ENCODE measurements around the gene PRXL2A.

PRXL2A gene

DNA sequence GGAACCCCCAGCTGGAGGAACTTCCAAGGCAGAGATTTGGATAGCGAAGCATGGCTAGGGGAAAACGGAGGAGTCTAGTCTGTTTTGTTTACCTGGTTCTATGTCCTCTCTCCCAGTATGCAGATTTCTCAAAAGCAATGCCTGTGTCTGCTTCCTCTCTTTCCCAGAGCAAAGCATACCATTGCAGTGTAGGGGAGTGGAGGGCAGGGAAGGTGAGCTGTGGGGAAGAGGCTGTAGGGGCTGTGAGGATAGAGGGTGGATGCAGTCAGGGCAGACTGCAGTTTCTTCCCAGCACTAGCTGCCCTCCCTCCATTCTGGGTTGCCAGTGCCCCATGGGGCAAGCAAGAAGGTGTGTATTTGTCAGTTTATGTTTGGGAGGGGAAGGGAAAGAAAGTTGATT, 28.9 kb downstream of the PRXL2A start:
- no peak for DNase-seq (ENCODE audit: low read depth)

DNA sequence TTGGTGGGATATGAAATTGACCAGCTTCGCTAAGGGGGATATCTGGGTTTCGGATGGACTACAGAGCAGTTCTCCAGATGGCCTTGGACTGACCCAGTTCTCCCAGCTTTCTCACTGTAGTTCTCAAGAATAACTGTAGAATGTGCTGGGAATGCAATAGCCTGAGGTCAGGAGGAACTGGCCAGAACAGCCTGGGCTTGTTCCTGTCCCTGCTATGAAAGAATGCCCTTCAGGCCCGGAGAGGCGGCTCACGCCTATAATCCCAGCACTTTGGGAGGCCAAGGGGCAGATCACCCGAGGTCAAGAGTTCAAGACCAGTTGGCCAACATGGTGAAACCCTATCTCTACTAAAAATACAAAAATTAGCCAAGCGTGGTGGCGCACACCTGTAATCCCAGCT, 33.5 kb downstream of the PRXL2A start:
- DNase-seq (ENCODE audit: low read depth) = no peak

More for the DNA sequence above, 28.9 kb downstream of the PRXL2A start:
- no peak overlapping the region for H3K4me3 ChIP-seq (ENCODE audit: low read depth, low read length)

DNA sequence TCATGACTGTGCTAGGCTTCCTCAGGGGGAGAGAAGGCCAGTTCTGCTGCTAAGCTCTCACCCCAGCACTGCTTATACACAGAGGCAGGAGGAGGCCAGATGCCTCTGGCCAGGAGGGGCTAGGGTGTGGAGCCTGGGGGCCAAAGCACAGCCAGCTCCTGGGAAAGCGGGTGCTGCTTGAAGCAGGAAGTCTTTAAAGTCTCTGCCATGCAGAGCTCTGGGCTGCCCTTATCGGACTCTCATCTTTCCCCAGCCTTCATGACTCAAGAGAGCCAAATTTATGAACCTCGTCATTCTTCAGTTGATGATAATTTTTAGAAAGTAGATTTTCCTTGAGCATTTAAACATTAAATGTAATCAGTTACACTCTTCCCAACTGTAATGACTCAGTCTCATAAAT, 34.5 kb downstream of the PRXL2A start:
- DNase-seq (ENCODE audit: low read depth) = no peak
- H3K4me3 ChIP-seq (ENCODE audit: low read depth, low read length) = no peak overlapping the region

More for the DNA sequence above, 33.5 kb downstream of the PRXL2A start:
- H3K4me3 ChIP-seq (ENCODE audit: low read depth, low read length) = no peak overlapping the region

DNA sequence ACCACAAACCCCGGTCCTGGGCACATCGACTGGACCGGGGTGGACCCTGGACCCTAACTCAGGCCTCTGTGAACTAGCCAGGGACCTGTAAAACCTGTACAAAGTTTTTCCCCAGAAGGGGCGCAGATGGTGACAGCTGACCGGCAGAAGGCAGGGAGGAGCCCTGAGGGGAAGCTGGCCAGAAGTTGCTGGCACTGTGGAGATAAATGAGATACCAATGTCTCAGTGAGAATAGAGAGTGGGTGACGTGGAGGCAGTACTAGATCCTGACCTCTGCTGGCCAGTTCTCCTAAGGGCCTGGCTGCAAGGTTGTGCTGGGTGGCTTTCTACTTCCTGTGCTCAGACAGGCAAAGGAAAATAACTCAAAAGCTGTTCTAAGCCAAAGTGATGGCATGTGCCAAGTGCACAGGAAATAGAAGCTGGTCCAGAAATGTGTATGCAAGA, 35.2 kb downstream of the PRXL2A start:
- no peak for DNase-seq (ENCODE audit: low read depth)
- H3K4me3 ChIP-seq (ENCODE audit: low read depth, low read length) = no peak overlapping the region

DNA sequence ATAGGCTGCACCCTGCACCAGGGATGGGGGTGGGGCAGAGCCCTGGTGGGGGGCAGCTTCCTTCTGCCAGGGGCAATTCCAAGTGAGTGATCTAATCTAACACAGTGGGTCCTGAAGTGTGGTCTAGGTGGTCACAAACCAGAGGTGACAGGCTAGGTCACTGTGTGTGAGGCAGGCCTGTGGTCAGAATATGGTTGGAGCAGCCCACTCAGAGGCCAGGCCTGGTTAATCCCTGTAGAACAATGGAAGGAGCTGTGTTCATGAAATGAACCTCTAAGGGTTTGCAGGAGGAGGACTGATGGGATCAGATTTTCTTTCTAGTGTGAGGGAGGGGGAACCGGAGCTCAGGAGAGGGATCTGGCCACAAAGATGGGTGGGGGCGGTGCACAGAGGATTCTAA, 35.8 kb downstream of the PRXL2A start:
- DNase-seq (ENCODE audit: low read depth) = no peak
- no peak overlapping the region for H3K4me3 ChIP-seq (ENCODE audit: low read depth, low read length)

DNA sequence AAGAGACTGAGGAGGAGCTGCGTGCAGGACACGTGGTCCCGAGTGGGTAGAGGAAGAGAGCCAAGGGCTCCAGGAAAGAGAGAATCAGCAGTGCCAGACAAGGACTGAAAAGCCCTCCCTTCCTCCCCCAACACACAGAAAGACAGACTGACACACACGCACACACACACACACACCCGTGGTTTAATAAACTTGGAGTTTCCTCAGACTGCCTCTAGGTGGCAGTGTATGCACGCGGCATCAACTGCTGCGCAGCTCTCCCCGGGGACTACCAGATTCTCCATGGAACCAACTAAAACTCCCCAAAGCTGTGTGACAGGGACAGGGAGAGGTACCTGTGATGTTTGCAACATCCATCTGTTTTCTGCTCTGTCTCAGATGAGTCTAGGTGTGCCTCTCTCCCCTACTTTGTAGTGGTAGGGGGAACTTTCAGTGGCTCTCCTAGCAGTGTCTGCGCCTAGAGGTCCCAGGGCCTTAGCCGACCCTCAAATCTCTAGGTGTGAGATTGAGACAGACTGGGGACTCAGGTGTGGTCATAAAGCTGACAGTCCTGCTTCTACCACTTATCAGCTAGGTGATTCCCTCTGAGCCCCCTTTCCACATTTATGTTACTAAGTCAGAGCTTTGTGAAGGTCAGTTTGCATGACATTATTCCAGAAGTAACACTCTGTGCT, 36.4 kb downstream of the PRXL2A start:
- DNase-seq (ENCODE audit: low read depth) = no peak
- H3K4me3 ChIP-seq (ENCODE audit: low read depth, low read length) = no peak overlapping the region

DNA sequence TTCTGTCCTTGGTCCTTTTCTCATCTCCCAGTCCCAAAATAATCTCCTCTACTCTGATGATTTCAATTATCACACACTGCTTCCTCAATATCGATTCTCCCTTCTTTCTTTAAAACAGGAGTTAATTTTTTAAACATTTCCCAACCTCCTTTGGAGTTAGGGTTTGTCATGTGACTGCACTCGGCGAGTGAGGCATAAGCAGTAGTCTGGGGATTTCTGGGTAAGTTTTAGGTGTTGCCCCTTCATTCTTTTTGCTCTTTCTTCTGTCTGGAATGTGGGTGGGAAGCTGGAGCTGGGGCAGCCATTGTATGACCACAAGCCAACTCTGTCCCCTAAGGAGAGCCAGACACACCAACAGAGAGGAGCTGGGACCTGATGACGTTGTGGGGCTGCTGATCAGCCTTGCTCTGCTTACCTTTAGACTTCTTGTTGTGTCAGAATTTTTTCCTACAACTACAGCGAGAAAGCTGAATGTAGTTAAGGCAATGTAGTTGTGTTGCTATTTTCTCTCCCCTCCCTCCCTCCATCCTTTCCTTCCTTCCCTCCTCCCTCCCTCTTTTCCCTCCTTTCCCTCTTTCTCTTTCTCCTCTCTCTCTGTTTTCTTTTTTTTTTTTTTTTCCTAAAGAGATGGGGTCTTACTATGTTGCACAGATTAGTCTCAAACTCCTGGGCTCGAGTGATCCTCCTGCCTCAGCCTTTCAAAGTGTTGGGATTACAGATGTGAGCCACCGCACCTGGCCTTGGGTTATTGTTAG, 39.3 kb downstream of the PRXL2A start:
- H3K4me3 ChIP-seq (ENCODE audit: low read depth, low read length) = no peak overlapping the region
- no peak for DNase-seq (ENCODE audit: low read depth)

DNA sequence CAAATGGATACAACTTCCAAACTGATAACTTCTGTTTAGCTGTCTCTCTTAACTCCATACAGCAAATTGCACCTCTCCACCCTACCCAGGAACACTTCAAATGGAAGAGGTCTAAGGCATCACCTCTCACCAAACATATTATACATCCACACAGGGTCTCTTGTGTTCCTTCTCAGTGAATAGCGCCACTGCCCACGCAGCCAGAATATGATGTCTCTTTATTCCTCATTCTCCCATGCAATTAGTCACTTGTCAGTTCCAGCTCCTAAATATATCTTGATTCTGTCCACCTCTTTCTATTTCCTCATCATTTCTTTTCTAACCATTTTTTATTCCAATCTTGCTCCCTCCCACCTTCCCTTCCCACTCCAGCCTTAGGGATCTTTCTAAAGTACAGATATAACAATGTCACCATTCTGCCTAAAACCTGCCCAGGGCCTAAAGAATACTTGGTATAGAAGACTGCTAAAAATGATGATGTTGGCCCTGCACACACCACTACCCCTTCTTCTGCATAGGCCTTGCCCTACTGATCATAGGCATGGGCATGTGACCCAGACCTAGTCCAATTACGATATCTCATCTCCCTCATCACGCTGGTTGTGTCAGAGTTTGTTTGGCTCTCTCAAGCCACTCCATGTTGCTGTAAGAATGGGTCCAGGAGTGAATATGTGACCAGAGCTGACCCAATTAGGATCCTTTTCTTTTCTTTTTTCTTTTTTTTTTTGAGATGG, 40.0 kb downstream of the PRXL2A start:
- DNase-seq (ENCODE audit: low read depth) = no peak
- no peak overlapping the region for H3K4me3 ChIP-seq (ENCODE audit: low read depth, low read length)

DNA sequence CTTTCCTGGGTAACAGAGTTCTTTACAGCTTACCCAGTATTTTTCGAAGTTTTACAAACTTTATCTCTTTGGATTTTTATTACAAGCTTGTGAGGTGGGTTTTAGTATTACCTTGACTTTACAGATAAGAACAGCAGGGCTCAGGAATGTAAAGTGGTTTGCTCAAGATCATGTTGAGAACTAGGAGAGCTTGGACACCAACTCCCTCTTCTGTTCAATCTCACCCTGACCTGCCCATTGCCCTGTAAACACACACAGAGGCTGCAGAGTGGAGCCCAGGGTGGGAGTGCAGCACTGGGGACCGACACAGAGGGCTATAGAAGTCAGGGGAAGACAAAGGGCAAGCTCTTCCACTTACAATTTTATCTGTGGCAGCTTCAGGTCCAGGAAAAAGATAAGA, 41.2 kb downstream of the PRXL2A start:
- no peak for DNase-seq (ENCODE audit: low read depth)
- no peak overlapping the region for H3K4me3 ChIP-seq (ENCODE audit: low read depth, low read length)

DNA sequence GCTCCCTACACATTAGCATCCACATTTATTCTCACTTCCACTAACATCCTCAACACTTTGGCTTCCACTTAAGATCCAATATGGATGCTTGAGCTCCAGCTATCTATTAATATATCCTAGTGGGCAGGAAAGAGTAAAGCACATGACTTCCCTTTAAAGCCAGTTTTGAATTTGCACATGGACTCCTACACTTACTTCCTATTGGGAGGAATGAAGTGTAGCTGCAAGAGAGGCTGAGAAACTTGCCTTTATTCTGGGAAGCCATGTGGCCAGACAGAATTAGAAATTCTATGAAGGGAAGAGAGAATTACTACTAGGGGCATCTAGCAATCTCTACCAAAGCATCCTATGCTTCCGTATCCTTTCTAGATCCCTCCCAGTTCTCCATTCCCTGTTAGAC, 42.8 kb downstream of the PRXL2A start:
- no peak for DNase-seq (ENCODE audit: low read depth)
- no peak overlapping the region for H3K4me3 ChIP-seq (ENCODE audit: low read depth, low read length)

DNA sequence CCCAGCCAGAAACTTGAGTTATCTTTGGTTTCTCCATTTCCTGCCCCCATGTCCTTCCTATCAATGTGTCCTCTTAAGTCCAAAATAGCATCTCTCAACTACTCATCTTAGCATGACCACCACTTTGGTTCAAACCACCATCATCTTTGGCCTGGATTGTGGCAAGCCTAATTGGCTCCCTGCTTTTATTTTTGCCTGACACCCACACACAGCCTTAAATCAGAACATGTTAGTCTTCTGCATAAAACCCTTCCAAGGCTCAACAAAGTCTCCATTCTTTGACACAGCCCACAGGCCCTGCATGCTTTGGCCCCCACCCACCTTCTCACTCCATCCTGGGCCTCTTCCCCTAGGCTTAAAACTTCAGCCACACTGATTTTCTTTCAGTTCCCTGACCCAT, 43.7 kb downstream of the PRXL2A start:
- DNase-seq (ENCODE audit: low read depth) = no peak
- no peak overlapping the region for H3K4me3 ChIP-seq (ENCODE audit: low read depth, low read length)

DNA sequence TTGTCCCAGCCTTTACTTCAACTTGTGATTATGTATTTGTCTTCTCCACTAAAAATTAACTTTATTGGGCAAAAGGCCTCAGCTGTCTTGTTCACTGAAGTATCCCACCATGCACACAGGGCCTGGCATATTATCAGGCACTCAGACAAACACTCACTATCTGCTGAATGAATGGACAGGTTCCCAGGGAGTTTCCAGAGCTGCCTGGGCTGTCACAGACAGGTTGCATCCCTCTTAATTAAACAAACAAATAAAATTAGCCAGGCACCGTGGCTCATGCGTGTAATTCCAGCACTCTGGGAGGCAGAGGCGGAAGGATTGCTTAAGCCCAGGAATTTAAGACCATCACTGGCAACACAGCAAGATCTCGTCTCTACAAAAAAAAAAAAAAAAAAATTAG, 44.3 kb downstream of the PRXL2A start:
- no peak overlapping the region for H3K4me3 ChIP-seq (ENCODE audit: low read depth, low read length)
- DNase-seq (ENCODE audit: low read depth) = no peak

DNA sequence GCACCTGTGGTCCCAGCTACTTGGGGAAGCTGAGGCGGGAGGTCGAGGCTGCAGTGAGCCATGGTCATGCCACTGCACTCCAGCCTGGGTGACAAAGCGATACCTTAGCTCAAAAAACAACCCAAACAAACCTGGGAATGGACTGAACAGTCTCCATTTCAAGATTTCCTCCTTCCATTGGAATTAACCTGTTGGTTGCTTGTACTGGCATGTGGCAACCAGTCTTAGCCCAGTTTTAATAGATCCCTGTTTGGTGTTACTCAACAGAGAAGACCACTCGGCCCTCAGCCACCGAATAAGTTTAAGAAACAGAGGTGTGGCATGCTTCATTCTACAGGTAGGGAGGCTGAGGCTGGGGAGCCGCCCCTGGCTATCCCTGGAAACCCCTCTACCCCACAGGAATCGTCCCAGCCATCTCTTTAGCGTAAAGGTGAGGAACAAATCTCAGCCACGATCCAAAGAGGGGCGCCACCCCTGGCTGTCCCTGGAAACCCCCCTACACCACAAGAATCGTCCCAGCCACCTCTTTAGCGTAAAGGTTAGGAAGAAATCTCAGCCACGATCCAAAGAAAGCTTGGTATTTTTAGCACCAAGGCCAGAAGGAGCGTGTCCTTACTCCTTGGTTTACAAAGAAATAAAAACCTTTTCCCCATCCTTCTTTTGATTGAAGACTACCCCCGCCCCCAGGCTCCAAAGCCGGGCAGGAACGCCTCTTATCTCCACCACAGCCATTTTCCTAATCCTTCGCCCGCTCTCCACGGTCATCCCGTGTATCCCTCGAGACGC, 44.9 kb downstream of the PRXL2A start:
- peak overlapping the region; percentile 44 for H3K4me3 ChIP-seq (ENCODE audit: low read depth, low read length)
- no peak for DNase-seq (ENCODE audit: low read depth)

DNA sequence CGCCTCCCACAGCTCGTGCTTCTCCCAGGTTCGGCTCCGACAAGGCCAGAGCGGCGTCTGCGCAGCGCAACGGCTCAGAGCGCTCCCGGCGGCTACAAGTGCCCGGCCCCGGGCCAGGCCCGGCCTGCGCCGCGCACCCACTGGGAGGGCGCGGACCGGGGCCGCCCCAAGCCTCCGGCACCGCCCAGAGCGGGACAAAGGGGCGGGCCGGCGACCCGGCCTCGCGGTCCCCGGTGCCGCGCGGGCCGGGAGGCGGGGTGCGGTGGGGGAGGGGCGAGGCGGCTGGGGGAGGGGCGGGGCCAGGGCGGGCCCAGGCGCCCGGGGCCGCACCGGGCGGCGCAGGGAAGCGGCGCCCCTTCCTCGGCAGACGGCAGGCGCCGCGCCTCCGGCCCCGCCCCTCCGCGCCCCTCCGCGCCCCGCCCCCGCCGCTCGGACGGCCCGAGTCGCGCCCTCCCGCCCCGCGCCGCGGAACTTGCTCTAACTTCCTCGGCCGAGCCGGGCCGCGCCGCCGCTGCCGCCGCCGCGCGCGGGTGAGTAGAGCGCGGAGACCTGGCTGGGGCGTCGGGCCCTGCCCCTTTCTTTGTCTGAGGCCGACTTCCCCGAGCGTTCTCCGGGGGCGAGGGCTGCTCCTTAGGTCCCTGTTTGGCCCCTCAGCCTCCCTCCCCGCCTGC, 45.6 kb downstream of the PRXL2A start, which contains the start of gene TSPAN14:
TSPAN14 (plus strand) TSS at position 469 of the 671 bp plus-strand sequence. CDS start 34,924 bp downstream, outside the sequence.
- H3K4me3 ChIP-seq (ENCODE audit: low read depth, low read length) = peak within 1 kb of the TSS; percentile 82
- no peak for DNase-seq (ENCODE audit: low read depth)

DNA sequence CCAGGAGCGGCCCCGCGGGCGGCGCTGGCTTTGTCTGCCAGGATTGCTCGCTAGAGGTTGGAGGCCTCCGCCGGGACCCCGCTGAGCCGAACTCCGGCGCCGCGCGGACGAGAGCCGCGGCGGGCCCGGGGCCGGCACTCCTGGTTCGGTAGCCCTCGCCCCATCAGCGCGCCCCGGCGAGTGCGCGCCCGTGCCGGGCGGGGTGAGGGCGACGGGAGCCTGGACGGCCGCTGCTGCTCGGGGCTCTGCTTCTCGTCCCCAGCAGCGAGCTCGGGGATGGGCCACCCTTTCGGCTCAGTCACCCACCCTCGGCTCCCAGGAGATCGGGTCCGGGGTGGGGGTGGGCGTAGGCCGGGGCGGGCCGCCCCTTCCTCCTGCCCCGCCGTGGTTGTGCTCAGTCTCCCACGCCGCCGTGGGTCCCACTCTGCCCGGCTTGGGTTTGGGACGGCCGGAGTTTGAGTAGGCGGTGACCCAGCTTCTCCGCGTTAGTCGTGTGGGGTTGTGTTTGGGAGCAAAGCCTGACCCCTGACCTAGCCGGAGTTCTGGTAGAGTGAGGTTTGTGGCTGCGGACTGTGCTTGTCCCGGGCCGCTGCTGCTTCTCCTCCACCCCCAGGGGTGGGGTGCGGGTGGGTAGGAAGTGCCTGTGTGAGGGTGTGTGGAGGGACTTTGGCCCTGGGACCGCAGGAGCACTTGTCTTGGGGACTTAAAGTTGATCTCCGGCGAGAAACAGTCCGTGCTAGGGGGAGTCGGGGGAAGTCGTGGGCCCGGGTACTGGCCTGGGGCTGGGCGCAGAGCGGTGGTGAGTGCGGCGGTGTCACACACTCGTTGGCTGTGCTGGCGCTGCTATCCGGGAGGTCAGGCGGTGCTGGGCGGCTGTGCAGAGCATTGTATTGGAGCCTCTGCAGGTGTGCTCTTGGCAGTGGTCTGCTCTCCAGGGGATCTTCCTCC, 46.4 kb downstream of the PRXL2A start:
- peak overlapping the region; percentile 82 for H3K4me3 ChIP-seq (ENCODE audit: low read depth, low read length)
- DNase-seq (ENCODE audit: low read depth) = no peak

DNA sequence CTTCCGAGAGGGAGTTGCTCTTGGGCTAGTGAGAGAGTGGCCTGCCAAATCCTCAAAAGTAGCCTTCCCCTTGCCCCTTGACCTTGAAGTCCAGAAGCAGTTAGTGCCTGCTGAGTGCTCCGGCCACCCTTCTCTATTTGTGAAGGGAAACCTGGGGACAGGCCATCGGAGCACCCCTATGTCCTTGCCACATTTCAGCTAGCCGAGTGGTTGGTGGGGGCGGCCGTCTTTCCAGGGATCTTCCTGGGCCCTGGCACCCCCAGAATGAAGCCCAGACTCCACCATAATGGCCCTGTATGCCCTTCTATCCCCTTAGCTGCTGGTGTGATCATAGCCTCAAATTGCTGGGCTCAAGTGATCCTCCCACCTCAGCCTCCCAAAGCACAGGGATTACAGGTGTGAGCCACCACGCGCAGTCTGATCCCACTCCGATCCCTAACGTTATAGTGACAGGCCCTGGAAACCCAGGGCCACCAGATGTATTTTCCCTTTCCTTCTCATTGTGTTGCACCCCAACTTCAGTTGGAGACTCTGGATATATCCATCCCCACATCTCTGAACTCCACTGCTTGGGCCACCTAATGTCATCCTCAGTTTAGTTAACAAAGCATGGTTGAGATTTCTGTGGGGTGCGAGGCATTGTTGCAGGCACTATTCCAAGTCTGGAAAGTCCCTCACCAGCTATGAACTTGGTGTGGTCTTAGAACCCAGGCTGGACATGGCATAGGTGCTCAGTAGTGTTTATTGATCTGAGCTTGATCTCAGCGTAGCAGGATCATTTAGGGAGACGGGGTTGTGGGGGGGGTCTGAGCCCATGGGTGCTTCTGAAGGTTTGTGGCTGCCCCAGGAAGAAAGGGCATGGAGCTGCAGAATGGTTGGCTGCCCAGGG, 47.4 kb downstream of the PRXL2A start:
- DNase-seq (ENCODE audit: low read depth) = no peak
- peak overlapping the region; percentile 82 for H3K4me3 ChIP-seq (ENCODE audit: low read depth, low read length)

Data from skeletal muscle cell (primary cell).